ENCODE results near the gene SEMA4A. TPM values are rescaled to one million over a fixed set of nuclear protein-coding genes. Genes with fewer than 3 reads are reported as not detected.
"Not testable (repeated sequence)": the region's sequence is repeated elsewhere in the genome, so short reads cannot be mapped to it uniquely, and the experiment has no call there.

The SEMA4A gene
- total RNA-seq, 1 donor from 2014 or later = 0.69 TPM

- intact Hi-C loops (cut with micrococcal nuclease) = no loop called here
- DNase-seq (no peak), ATAC-seq (no peak)
These were observed 60.2 kb downstream of the SEMA4A start for GRCh38 chr1:156213644-156213966.

DNA sequence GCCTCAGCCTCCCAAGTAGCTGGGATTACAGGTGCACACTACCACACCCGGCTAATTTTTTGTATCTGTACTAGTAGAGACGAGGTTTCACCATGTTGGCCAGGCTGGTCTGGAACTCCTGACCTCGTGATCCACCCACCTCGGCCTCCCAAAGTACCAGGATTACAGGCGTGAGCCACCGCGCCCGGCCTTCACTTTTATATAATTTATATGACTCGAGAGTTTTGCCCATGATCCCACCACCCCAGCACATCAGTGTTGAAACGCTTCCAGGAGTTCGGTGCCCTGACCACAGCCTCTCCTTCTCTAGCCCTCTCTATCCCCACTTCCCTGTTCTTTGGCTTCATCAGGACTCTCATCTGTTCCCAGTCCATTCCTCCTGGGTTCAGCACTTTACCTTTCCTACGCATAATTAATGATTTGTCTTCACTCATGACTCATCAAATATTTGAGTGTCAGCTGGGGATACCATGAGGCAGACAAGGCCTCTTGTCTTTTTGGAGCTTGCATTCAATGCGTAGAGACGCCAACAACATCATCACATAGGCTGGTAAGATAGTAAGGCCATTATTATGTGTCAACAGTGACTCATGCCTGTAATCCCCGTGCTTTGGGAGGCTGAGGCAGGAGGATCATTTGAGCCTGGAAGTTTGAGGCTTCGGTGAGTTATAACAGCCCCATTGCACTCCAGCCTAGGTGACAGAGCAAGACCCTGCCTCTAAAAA, 60.8 kb downstream of the SEMA4A start:
- DNase-seq (peak; percentile 17), ATAC-seq (no peak)
- intact Hi-C loops (cut with micrococcal nuclease) = no loop called here

DNA sequence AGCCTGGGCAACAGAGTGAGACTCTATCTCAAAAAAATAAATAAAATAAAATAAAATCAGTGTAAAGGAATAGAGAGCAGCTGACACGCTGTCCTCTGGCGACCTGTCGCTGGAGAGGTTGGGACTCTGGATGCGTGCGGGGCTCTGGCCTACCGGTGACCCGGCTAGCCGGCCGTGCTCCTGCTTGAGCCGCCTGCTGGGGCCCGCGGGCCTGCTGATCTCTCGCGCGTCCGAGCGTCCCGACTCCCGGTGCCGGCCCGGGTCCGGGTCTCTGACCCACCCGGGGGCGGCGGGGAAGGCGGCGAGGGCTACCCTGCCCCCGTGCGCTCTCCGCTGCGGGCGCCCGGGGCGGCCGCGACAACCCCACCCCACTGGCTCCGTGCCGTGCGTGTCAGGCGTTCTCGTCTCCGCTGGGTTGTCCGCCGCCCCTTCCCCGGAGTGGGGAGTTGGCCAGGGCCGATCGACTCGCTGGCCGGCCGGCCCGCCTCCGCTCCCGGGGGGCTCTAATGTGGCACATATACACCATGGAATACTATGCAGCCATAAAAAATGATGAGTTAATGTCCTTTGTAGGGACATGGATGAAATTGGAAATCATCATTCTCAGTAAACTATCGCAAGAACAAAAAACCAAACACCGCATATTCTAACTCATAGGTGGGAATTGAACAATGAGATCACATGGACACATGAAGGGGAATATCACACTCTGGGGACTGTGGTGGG, 63.1 kb downstream of the SEMA4A start:
- intact Hi-C loops (cut with micrococcal nuclease) = not testable (repeated sequence)
- peak; percentile 21 for DNase-seq

GRCh38 chr1:156217871-156218270, 64.5 kb downstream of the SEMA4A start:
- DNase-seq (no peak), ATAC-seq (no peak)
- intact Hi-C loops (cut with micrococcal nuclease) = no loop called here

More for the DNA sequence above, 63.1 kb downstream of the SEMA4A start:
- not testable (repeated sequence) for ATAC-seq

DNA sequence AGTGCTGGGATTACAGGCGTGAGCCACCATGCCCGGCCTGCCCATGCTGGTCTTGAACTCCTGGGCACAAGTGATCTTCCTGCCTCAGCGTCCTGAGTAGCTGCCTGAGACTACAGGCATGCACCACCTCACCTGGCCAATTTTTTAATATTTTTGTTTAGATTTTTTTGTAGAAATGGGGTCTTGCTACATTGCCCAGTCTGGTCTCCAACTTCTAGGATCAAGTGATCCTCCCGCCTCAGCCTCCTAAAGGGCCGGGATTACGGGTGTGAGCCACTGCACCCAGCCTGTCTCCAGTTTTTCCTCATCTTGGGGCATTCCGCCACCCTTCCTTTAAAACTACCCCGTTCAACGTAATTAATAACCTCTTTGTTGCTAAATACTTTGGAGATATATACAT, 66.8 kb downstream of the SEMA4A start:
- ATAC-seq (no peak), DNase-seq (peak; percentile 7)
- intact Hi-C loops (cut with micrococcal nuclease) = loop anchor here (10.0 kb wide), 1 partner anchor 75 kb away; no protein-coding TSS in a partner anchor

DNA sequence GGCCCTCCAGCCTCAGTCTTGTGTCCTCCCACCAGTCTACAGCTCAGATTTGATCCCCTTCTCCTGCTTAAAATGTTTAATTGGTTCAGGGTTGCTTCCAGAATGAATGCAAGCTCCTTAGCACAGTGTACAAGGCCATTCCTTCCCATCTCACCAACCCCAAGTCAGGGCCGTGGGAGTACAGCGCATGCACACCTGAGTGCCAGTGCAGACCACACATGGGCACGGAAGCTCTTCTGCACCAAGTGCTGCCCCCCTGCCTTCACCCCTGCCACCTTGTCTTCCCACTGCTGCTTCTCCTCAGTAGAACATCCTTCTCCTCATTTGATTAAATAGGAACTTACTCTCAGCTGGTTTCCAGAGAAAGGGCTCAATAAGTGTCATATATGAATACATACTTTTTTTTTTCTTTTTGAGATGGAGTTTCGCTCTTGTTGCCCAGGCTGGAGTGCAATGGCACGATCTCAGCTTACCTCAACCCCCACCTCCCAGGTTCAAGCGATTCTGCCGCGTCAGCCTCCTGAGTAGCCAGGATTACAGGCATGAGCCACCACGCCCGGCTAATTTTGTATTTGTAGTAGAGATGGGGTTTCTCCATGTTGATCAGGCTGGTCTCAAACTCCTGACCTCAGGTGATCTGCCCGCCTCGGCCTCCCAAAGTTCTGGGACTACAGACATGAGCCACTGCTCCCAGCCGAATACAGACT, 68.8 kb downstream of the SEMA4A start:
- DNase-seq (peak; percentile 17), ATAC-seq (no peak)
- intact Hi-C loops (cut with micrococcal nuclease) = loop anchor here (10.0 kb wide), 1 partner anchor 77 kb away; no protein-coding TSS in a partner anchor

GRCh38 chr1:156225677-156226014, 72.3 kb downstream of the SEMA4A start:
- intact Hi-C loops (cut with micrococcal nuclease) = loop anchor here (10.0 kb wide), 1 partner anchor 81 kb away; no protein-coding TSS in a partner anchor
- no peak for DNase-seq

DNA sequence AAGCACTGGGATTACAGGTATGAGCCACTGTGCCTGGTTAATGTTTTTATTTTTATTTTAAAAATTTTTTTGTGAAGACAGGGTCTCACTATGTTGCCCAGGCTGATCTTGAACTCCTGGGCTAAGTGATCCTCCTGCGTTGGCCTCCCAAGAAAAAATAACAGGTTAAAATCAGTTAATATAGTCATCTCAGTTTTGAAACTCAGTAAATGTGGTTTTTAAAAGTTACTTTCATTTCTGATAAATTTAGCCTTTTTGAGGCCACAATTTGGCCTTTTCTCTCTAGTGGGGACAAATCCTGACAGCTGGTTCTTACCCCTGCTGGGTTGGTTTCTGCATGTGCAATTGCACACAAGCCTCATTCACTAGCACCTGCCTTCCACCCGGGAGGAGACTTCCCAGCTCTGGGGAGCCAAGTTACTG, 72.7 kb downstream of the SEMA4A start:
- ATAC-seq (no peak), DNase-seq (no peak)
- intact Hi-C loops (cut with micrococcal nuclease) = loop anchor here (10.0 kb wide), 1 partner anchor 81 kb away; no protein-coding TSS in a partner anchor

More at GRCh38 chr1:156225677-156226014, 72.3 kb downstream of the SEMA4A start:
- ATAC-seq = no peak

DNA sequence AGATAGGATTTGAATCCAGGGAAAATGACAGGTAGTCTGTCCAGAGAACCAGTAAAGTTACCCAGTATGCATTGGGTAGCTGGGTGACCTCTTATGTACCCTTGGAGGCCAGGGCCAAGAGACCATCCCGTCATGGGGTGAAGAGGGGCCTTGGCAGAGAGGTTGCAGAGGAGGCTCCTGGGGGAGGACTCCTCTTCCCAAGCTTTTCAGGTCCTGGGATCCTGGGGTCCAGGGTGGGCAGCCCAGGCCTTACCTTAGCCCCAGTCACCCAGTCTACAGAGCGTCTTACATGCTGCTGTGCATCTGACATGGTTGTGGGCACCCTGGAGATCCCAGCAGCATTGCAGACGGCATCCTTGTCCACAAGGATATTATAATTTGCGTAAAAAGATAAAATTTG, 73.4 kb downstream of the SEMA4A start:
- DNase-seq (peak; percentile 2), ATAC-seq (no peak)
- intact Hi-C loops (cut with micrococcal nuclease) = loop anchor here (10.0 kb wide), 1 partner anchor 82 kb away; no protein-coding TSS in a partner anchor

Other genes with a start within 250 kb of the SEMA4A start
- 18.7 TPM for gene RIT1, start 242.2 kb upstream of the SEMA4A start, total RNA-seq
- gene KHDC4, start 219.2 kb upstream of the SEMA4A start, total RNA-seq = 22.6 TPM
- not detected for gene RXFP4, start 211.9 kb upstream of the SEMA4A start, total RNA-seq
- gene ARHGEF2, start 175.0 kb upstream of the SEMA4A start, total RNA-seq = 61.2 TPM
- gene SSR2, start 132.6 kb upstream of the SEMA4A start, total RNA-seq = 75.8 TPM
- 33.9 TPM for gene UBQLN4, start 99.8 kb upstream of the SEMA4A start, total RNA-seq
- gene LAMTOR2, start 98.8 kb upstream of the SEMA4A start, total RNA-seq = 65.6 TPM
- gene RAB25, start 92.4 kb upstream of the SEMA4A start, total RNA-seq = not detected
- gene MEX3A, start 71.1 kb upstream of the SEMA4A start, total RNA-seq = 0.17 TPM
- 252 TPM for gene LMNA, start 38.9 kb upstream of the SEMA4A start, total RNA-seq
- 15.3 TPM for gene SLC25A44, start 40.5 kb downstream of the SEMA4A start, total RNA-seq
- gene PMF1, start 59.4 kb downstream of the SEMA4A start, total RNA-seq = 65.1 TPM
- gene BGLAP, start 88.6 kb downstream of the SEMA4A start, total RNA-seq = 1.1 TPM
- 0.32 TPM for gene PAQR6, start 94.5 kb downstream of the SEMA4A start, total RNA-seq
- 84.5 TPM for gene SMG5, start 129.2 kb downstream of the SEMA4A start, total RNA-seq
- gene TMEM79, start 130.7 kb downstream of the SEMA4A start, total RNA-seq = 1.5 TPM
- 16.0 TPM for gene GLMP, start 142.1 kb downstream of the SEMA4A start, total RNA-seq
- not detected for gene VHLL, start 145.7 kb downstream of the SEMA4A start, total RNA-seq
- 131 TPM for gene CCT3, start 184.7 kb downstream of the SEMA4A start, total RNA-seq
- gene TSACC, start 184.9 kb downstream of the SEMA4A start, total RNA-seq = not detected
- gene RHBG, start 215.6 kb downstream of the SEMA4A start, total RNA-seq = not detected